ENCODE data around the gene TM9SF2.
"Not testable (repeated sequence)": the region's sequence is repeated elsewhere in the genome, so short reads cannot be mapped to it uniquely, and the experiment has no call there.

The TM9SF2 gene

GRCh38 chr13:99501184-99501847 lies at the start of gene TM9SF2:
Gene TM9SF2 (plus strand): TSS chr13:99501472. CDS start chr13:99501607, 135 bp downstream.
- DNase-seq: peak; percentile 78

DNA sequence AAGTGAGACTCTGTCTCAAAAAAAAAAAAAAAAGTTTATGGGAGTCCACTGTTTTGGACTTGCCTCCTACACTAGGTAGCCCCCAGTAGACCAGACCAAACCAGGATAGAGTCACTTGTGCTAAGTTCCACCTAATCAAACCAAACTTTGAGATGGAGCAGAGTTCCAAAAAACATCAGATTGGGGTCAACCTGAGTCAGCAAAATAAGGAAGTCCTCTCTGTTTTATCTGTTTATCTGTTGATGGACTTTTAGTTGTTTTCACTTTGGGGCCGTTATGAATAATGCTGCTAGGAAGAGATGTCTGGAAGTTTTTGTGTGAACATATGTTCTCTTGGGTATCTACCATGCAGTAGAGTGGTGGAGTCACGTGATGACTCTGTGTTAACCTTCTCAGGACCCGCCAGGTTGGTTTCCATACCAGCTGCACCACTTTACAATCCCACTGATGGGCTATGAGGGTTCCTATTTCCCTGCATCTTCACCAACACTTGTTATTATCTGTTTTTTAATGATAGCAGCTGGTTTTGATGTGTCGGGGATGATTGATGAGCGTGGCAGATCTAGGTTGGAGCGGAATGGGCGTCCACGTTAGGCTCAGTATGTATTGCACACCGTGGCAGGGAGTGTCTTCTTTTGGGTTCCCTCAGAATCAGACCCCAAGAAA lies 46.6 kb upstream of the TM9SF2 start:
- DNase-seq: no peak

DNA sequence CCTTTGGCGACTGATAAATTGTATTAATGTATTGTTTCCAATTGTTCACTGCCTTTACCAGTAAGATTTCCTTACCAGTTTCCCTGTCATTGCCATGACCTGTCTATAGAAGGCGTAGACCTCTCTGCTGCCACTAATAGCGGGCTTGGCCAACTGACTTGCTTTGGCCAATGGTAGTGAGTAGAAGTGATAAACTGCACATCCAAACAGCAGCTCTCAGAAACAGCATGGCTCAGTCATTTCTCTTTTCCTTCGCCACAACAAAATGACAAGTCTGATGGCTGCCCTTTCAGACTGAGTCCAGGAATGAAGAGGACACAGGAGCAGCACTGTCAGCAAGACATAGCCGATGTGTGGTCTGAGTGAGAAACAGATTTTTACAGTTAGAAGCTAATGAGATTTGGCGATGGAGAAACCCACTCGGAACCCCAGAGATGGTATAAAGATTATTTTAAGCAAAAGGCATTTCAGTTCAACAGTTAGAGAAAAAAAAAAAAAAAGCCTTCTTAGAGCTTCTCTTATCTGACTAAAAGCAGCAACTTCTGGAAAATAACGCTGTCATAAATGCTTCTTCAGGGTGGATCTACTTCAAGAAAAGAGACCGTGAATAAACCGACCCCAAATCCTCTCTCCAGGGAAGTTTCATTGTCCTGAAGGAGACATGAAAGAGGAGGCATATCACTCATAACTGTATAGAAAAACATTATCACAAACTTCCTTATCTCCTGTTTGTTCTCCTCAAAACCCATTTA lies 42.0 kb upstream of the TM9SF2 start:
- no peak for DNase-seq

DNA sequence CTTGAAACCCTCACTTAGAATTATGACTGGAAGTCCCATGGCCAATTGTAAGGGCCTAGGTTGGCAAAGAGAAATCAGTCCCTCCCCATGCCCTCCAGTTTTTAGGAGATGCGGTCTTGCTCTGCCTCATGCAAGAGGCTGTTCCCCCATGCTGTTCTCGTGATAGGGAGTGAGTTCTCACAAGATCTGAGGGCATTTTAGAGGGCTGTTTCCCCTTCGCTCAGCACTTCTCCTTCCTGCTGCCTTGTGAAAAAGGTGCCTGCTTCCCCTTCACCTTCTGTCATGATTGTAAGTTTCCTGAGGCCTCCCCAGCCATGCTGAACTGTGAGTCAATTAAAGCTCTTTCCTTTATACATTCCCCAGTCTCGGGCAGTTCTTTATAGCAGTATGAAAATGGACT lies 40.5 kb upstream of the TM9SF2 start:
- not testable (repeated sequence) for DNase-seq

GRCh38 chr13:99463646-99464397 lies 37.5 kb upstream of the TM9SF2 start:
- DNase-seq: no peak

GRCh38 chr13:99464441-99464949 lies 36.8 kb upstream of the TM9SF2 start:
- no peak for DNase-seq

- DNase-seq: no peak
Observed at GRCh38 chr13:99465454-99465853, 35.8 kb upstream of the TM9SF2 start.

DNA sequence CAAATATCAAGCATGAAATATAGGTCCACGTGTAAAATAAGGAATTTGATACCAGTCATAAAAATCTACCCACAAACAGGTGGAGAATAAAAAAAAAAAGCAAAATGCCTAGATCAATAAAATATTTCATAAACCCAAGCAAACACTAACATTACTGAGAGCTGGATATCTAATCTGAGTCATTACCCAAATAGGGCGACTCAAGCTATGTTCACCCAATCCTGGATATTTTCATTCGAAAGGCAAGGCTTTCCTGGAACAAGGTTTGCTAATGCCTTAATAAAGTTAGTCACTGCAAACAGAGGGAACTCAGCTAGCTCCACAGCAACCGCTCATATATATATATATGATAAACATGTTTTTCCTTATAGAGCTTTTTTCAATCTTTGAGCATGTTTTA lies 33.5 kb upstream of the TM9SF2 start:
- no peak for DNase-seq

DNA sequence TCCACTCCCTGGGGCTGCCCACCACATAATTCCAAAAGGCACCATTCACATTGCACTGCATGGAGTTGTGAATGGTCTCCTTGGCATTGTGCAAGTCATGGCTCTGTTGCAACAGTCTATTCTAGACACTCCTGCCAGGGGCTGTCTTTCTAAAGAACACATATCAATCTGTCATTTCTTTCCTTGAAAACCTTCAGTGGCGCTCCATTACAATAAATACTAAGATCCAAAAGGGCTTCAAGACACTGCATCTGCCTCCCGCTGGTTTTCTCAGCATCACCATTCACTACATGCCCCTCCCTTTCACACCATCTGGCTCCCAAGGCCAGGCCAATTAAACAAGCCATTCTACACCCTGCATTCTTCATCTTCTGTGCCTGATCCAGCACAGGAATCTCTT lies 32.2 kb upstream of the TM9SF2 start:
- no peak for DNase-seq

DNA sequence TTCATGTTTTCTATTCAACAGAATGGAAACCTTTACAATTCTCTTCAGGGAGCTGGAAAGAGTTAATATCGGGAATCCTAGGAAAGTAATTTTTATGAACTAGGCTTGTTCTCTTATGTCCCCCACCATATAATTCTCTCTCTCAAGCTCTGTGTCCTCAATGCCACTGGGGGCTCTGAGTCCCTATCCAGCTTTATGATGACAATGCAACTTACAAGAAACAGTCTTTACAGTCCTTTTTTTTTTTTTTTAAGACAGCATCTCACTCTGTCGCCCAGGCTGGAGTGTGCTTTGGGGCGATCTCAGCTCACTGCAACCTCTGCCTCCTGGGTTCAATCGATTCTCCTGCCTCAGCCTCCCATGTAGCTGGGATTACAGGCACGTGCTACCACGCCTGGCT lies 31.2 kb upstream of the TM9SF2 start:
- DNase-seq: no peak

DNA sequence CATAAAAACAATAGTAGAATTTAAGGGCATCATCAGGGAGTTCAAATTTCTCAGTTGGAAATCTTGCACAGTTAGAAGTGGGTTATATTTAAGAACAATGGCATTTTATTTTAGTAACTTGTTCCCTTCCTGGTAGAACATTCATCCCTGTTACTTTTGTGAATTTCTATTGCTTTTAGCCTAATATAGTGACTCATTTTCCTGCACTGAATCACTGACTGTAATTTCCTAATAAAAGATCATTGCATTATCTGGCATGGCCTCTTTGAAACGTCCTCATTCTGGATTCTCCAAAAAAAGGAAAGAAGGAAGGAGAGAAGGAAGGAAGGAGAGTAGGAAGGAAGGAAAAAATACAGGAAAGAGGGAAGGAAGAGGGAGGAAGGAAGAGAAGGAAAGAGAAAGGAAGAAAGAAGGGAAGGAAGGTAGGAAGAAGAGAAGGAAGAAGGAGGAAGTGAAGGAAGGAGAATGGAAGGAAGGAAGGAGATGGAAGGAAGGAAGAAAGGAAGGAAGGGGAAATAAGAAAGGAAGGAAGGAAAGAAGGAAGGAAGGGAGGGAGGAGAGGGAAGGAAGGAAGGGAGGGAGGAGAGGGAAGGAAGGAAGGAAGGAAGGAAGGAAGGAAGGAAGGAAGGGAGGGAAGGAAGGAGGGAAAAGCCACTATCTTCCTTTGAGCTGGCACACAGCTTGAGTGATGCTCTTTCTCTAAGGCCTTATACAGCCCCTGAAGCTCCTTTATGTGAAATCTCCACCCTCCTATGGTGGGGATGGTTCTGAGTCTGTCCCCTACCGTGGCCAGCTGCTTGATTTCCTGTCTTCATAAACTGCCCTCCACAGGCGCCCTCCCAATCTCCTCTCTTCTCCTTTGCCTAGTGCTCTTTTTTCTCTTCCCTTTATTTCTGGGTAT lies 29.8 kb upstream of the TM9SF2 start:
- no peak for DNase-seq

DNA sequence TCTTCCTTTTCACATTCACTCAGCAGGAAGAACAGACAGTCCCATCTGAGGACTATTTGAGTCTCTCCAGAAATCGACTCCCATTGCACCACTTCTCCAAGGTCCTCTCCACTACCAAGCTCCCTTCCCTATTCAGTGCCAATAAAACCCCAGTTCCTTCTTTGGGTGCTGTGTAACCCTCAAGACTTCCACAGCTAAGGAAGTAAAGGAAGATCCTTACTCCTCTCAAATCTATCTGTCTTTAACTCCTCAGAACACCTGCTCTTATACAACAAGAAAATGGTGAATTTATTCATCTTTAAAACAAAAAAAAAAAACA lies 29.2 kb upstream of the TM9SF2 start:
- no peak for DNase-seq

GRCh38 chr13:99473515-99473914 lies 27.8 kb upstream of the TM9SF2 start:
- no peak for DNase-seq

DNA sequence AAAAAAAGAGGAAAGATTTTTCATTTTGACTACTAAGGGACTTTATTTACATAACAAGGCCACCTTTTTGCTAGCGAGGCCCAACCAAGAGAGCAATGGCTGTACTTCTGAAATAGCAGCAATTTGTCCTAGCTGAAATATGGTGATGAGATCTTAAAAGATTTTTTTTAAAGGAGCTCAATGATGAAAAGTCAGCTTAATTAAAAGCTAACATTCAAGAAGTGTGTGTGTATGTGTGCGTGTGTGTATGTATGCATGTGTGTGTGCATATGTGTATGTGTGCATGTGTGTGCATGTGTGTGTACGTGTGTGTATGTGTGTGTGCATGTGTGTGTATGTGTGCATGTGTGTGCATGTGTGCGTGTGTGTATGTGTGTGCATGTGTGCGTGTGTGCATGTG lies 24.6 kb upstream of the TM9SF2 start:
- DNase-seq: no peak

DNA sequence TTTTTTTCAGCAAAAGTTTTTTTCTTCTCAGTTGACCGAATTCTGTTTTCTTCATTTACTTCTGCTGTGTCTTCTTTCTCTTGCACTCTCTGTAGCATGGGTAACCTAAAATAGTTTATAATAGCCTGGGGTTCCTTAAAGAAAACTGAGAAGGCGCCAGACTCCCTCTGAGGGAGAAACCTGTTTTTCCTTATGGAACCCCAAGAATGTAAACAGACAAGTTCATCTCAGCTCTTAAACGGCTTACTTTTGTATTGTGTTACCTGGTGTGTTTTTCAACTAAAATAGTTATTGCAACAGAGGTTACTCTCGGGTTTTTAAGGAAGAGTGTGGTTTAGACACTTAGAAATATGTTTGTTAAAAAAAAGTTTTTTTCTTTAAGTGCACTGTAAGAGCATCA lies 23.8 kb upstream of the TM9SF2 start:
- no peak for DNase-seq

DNA sequence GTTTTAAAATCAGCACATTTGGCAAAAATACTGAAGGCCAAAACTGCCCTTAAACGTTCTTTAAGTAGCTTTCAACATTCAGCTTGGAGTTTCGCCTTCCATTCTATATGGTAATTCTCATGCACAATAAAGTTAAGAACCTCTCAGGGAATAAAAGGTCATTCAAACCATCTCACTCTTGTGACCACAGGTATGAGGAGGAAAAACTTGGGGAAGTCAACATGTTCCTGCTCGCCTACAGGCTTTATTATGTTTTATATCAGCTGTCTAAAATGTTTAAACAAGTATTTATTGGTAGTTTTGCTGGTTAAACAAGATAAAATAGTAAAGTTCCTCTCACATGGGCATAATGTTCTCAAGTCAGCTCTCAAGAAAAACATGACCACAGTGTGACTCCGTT lies 19.9 kb upstream of the TM9SF2 start:
- DNase-seq: no peak

GRCh38 chr13:99484473-99484872 lies 16.8 kb upstream of the TM9SF2 start:
- no peak for DNase-seq

- no peak for DNase-seq
Observed at GRCh38 chr13:99486996-99487395, 14.3 kb upstream of the TM9SF2 start.

GRCh38 chr13:99489028-99489427 lies 12.2 kb upstream of the TM9SF2 start:
- DNase-seq: no peak

DNA sequence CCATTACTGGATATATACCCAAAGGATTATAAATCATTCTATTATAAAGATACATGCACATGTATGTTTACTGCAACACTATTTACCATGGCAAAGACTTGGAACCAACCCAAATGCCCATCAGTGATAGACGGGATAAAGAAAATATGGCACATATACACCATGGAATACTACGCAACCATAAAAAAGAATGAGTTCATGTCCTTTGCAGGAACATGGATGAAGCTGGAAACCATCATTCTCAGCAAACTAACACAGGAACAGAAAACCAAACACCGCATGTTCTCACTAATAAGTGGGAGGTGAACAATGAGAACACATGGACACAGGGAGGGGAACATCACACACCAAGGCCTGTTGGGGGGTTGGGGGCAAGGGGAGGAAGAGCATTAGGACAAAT lies 9.5 kb upstream of the TM9SF2 start:
- not testable (repeated sequence) for DNase-seq

DNA sequence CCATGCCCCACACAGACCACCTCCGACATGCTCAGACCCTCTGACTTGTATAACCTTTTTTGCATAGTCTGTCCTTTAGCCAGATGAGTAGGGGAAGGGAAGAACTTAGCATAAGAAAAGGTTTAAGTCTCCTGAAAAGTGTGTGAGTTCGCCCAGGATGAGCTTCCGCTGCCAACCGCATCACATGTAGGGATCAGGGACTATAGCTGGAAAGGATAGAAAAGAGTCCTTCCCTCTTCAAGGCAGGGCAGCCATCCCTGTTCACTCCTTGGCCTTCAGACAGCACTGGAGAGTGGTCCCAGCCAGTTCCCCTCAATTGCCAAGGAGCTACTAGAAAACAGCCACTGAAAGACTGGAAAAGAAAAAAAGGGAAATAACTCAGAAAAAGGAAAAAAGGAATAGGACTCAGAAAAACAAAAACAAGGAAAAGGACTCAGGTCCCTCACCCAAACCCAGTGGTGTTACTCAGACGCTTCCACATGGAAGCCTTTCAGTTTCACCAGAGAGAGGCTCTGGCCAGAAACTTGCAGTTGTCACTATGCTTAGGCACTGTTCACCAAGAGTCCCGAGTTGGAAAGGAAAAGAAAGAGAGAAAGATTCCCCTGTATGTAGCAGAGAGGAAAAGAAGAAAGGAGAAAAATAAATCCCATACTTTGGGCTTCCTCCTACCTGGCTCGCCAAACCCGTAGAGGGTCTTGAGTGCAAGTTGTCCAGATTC lies 5.6 kb upstream of the TM9SF2 start:
- DNase-seq: no peak

Data from NCI-H2029 (cell line).